Endothelial cell of umbilical vein (primary cell): Measurements from ENCODE around the gene SLC50A1. TPM values are rescaled to one million over a fixed set of nuclear protein-coding genes. Genes with fewer than 3 reads are reported as not detected.

ENCODE experiments used
- BruUV-seq: library from RNA; stranded (reverse); fragments of 400-500 nt; replicated peaks from 2 replicates; lab custom pipeline; 2021; lab: Mats Ljungman, UMichigan
- CTCF ChIA-PET: fragments of 300-600, 350-600 bp; sonication (Branson Sonifier 250); formaldehyde crosslinking; loops from one replicate; lab custom pipeline; 2021; ENCODE audit warnings: antibody characterized with exemption, inconsistent platforms; lab: Charles Lee
- POLR2A ChIA-PET: fragments of 300-600, 350-600 bp; sonication (Branson Sonifier 250); formaldehyde crosslinking; loops from one replicate; lab custom pipeline; 2021; ENCODE audit warnings: antibody characterized with exemption, inconsistent platforms; lab: Charles Lee
- DNase-seq: peaks from one replicate; pipeline ENCODE4 v3.0.0-alpha.2; 2011; ENCODE audit warnings: low read depth, low spot score
- FAIRE-seq: peaks from 2 replicates; lab custom pipeline; 2011; peaks lifted over from hg19 to GRCh38; lab: Jason Lieb, UNC
- H2AFZ ChIP-seq: 2 replicates; pipeline ENCODE4 v1.6.0; 2012; ENCODE audit warnings: low read depth, low read length, control low read depth, inconsistent platforms
- H3K27ac ChIP-seq: 2 replicates; pipeline ENCODE4 v1.5.1; 2011; ENCODE audit warnings: low read depth, mild to moderate bottlenecking, control low read depth, low read length, moderate library complexity; ENCODE audit not compliant: insufficient read depth
- H3K27me3 ChIP-seq, 2 experiments: 2 replicates each; pipeline versions ENCODE4 v1.6.0 to v1.6.1; 2011; ENCODE audit warnings: low read length in 2 of 2, mixed read lengths in 1 of 2; ENCODE audit not compliant: control insufficient read depth in 2 of 2, insufficient read depth in 2 of 2
- H3K36me3 ChIP-seq, 2 experiments: 2 replicates in 1 of 2; 3 replicates in 1 of 2; pipeline ENCODE4 v1.5.1; 2011; ENCODE audit warnings: low read length in 2 of 2, mild to moderate bottlenecking in 1 of 2, moderate library complexity in 1 of 2; ENCODE audit not compliant: control insufficient read depth in 2 of 2, insufficient read depth in 2 of 2; ENCODE audit errors: extremely low read depth in 1 of 2
- H3K4me1 ChIP-seq: 3 replicates; pipeline ENCODE4 v1.5.1; 2011; ENCODE audit warnings: mild to moderate bottlenecking, low read length; ENCODE audit not compliant: control insufficient read depth, insufficient read depth; ENCODE audit errors: extremely low read depth
- H3K4me2 ChIP-seq: 2 replicates; pipeline ENCODE4 v1.6.1; 2011; ENCODE audit warnings: low read length, control low read depth, mixed read lengths; ENCODE audit not compliant: insufficient read depth
- H3K4me3 ChIP-seq, 3 experiments: fragments of 200-600 bp in 1 of 3; sonication (generic), shearing (Covaris generic) in 1 of 3; replicated peaks in 1 of 3; 2 replicates each; pipeline ENCODE4 v1.5.1; 2011 to 2016; ENCODE audit warnings: control low read depth in 3 of 3, low read length in 3 of 3, mild to moderate bottlenecking in 2 of 3, inconsistent platforms in 1 of 3, low read depth in 1 of 3, moderate library complexity in 1 of 3; ENCODE audit not compliant: insufficient read depth in 1 of 3
- H3K79me2 ChIP-seq: 2 replicates; pipeline ENCODE4 v1.6.0; 2012; ENCODE audit warnings: low read length, inconsistent platforms; ENCODE audit not compliant: control insufficient read depth, insufficient read depth
- H3K9ac ChIP-seq: replicated peaks from 2 replicates; pipeline ENCODE3; 2011; ENCODE audit warnings: low read length, control low read depth; ENCODE audit not compliant: insufficient read depth; ENCODE audit errors: extremely low read depth
- H3K9me1 ChIP-seq: replicated peaks from 3 replicates; pipeline ENCODE4 v1.6.0; 2011; ENCODE audit warnings: mild to moderate bottlenecking, low read length; ENCODE audit not compliant: control insufficient read depth, insufficient read depth; ENCODE audit errors: extremely low read depth
- H3K9me3 ChIP-seq: replicated peaks from 2 replicates; pipeline ENCODE4 v1.5.1; 2012; ENCODE audit warnings: low read length, inconsistent platforms; ENCODE audit not compliant: control insufficient read depth, insufficient read depth
- H4K20me1 ChIP-seq: replicated peaks from 2 replicates; pipeline ENCODE3; 2011; ENCODE audit warnings: mild to moderate bottlenecking, low read length; ENCODE audit not compliant: control insufficient read depth, insufficient read depth; ENCODE audit errors: extremely low read depth
- EZH2 ChIP-seq: IDR thresholded peaks from 2 replicates; pipeline ENCODE4 v1.6.1; 2012; ENCODE audit warnings: borderline replicate concordance, low read depth, mild to moderate bottlenecking, moderate library complexity, low read length, inconsistent platforms; ENCODE audit not compliant: severe bottlenecking
- FOS ChIP-seq: IDR thresholded peaks from 2 replicates; pipeline ENCODE4 v1.6.1; 2011; ENCODE audit warnings: mild to moderate bottlenecking, low read length, moderate library complexity, borderline replicate concordance; ENCODE audit not compliant: insufficient read depth
- GATA2 ChIP-seq: IDR thresholded peaks from 2 replicates; pipeline ENCODE4 v1.7.0; 2011; ENCODE audit warnings: low read depth, mild to moderate bottlenecking, moderate library complexity, mixed read lengths, low read length; ENCODE audit not compliant: insufficient read length, insufficient read depth
- JUN ChIP-seq: IDR thresholded peaks from 2 replicates; pipeline ENCODE4 v1.6.1; 2011; ENCODE audit warnings: borderline replicate concordance, low read depth; ENCODE audit not compliant: insufficient read length, insufficient read depth
- MYC ChIP-seq: IDR thresholded peaks from one replicate; pipeline ENCODE4 v1.6.1; 2011; ENCODE audit warnings: mild to moderate bottlenecking, low read depth, low read length
- POLR2A ChIP-seq: IDR thresholded peaks from 2 replicates; pipeline ENCODE4 v1.6.1; 2012; ENCODE audit warnings: low read depth, mild to moderate bottlenecking, control low read depth, low read length
- POLR2AphosphoS5 ChIP-seq: IDR thresholded peaks from 2 replicates; pipeline ENCODE4 v1.6.1; 2012; ENCODE audit warnings: low read depth, mild to moderate bottlenecking, control low read depth, low read length, moderate library complexity; ENCODE audit not compliant: insufficient read depth
- dilution Hi-C: fragments of 300-500 bp; cut with MboI; formaldehyde crosslinking; loops from one replicate; pipeline ENCODE4 v1.15.0; 2019; ENCODE audit warnings: low sequenced_read_pairs; ENCODE audit not compliant: extremely low pct_ligation_motif_present
- intact Hi-C: fragments of 100-400 bp; cut with micrococcal nuclease; formaldehyde crosslinking; loops from one replicate; pipeline ENCODE4 v1.10.0; 2022
- polyA plus RNA-seq, 4 experiments: library from polyadenylated mRNA; depleted of rRNA in 3 of 4; stranded (reverse) in 3 of 4; unstranded in 1 of 4; fragments of >200 nt; gene quantifications; 2 replicates each; pipeline versions ENCODE4 v1.2.1 to v1.2.3, GENCODE V29; 2011 to 2012; ENCODE audit warnings: missing spikeins in 1 of 4
- total RNA-seq: library from RNA; stranded (reverse); gene quantifications from 2 replicates; pipeline ENCODE4 v1.2.3, GENCODE V29; 2021
- TF ChIP-seq, protein P1 (sequence below): IDR thresholded peaks from 2 replicates; pipeline ENCODE4 v1.6.1; 2011; ENCODE audit not compliant: insufficient read depth, insufficient read length
- TF ChIP-seq, protein P2 (sequence below), 2 donors: IDR thresholded peaks; 1 replicate in 1 of 2; 2 replicates in 1 of 2; pipeline ENCODE4 v1.5.1; 2011; ENCODE audit warnings: low read length in 2 of 2, mild to moderate bottlenecking in 2 of 2, moderate library complexity in 2 of 2, control low read depth in 1 of 2, inconsistent platforms in 1 of 2, low read depth in 1 of 2; ENCODE audit not compliant: insufficient read depth in 1 of 2; ENCODE audit errors: extremely low read depth in 1 of 2

The SLC50A1 gene
- total and polyA plus RNA-seq, 2 donors (not counting 3 experiments of a cell fraction or from before 2014, with no cell fraction given): 29.5 to 66.1 TPM

DNA sequence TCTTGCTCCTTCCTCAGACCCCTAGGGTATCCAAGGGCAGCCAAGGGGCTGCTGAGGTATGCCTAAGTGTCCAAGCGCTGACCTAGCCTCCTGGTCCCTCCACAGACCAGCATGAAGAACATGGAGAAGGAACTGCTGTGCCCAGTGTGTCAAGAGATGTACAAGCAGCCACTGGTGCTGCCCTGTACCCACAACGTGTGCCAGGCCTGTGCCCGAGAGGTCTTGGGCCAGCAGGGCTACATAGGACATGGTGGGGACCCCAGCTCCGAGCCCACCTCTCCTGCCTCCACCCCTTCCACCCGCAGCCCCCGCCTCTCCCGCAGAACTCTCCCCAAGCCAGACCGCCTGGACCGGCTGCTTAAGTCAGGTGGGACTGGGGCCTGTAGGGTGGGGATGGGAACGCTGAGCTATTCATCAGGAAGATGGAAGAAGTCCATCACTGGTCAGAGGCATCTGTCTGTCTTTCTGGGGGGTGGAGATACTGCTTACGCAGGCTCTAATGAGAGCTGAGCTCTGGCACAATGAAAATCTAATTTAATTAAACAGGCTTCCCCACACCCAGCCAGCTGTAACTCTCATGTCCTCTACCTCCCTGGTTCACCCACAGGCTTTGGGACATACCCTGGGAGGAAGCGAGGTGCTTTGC is 39.8 kb downstream of the SLC50A1 start:
- Histone ChIP-seq H3K9ac (no peak overlapping the region), H3K9me1 (no peaks in the 10 kb centered on the region), H2AFZ (no peak overlapping the region), H3K27me3 (no peaks in the 10 kb centered on the region), H3K4me1 (peaks cover 11% of the 10 kb centered on the region), H3K4me2 (no peak overlapping the region), H3K79me2 (peaks cover 16% of the 10 kb centered on the region), H3K36me3 (peaks cover 4 to 25% of the 10 kb centered on the region in 2 experiments), H3K9me3 (no peaks in the 10 kb centered on the region), H3K27ac (no peak overlapping the region), H3K4me3 (no peak overlapping the region), H4K20me1 (no peaks in the 10 kb centered on the region)
- BruUV-seq: no TSS peak
- POLR2A ChIA-PET: no interaction called here
- FAIRE-seq (no peak), DNase-seq (no peak)
- intact Hi-C loops: no loop called here
- CTCF ChIA-PET: interaction anchor here (0.6 to 3.9 kb wide), 9 partner anchors 9 to 473 kb away, joined by 3 to 88 read pairs (median 9); partner anchors contain the start of gene THBS3
- dilution Hi-C loops: no loop called here
- TF ChIP-seq EZH2 (no peak), POLR2AphosphoS5 (no peak), POLR2A (no peak), FOS (no peak), GATA2 (no peak), JUN (no peak), MYC (no peak)
- TF ChIP-seq, protein P1, sequence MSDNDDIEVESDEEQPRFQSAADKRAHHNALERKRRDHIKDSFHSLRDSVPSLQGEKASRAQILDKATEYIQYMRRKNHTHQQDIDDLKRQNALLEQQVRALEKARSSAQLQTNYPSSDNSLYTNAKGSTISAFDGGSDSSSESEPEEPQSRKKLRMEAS: no peak
- TF ChIP-seq, protein P2, sequence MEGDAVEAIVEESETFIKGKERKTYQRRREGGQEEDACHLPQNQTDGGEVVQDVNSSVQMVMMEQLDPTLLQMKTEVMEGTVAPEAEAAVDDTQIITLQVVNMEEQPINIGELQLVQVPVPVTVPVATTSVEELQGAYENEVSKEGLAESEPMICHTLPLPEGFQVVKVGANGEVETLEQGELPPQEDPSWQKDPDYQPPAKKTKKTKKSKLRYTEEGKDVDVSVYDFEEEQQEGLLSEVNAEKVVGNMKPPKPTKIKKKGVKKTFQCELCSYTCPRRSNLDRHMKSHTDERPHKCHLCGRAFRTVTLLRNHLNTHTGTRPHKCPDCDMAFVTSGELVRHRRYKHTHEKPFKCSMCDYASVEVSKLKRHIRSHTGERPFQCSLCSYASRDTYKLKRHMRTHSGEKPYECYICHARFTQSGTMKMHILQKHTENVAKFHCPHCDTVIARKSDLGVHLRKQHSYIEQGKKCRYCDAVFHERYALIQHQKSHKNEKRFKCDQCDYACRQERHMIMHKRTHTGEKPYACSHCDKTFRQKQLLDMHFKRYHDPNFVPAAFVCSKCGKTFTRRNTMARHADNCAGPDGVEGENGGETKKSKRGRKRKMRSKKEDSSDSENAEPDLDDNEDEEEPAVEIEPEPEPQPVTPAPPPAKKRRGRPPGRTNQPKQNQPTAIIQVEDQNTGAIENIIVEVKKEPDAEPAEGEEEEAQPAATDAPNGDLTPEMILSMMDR (IDR thresholded peaks at IDR 0.05; ENCODE audit: extremely low read depth in 1 of 2, insufficient read depth in 1 of 2, low read depth in 1 of 2, low read length in 2 of 2): no peak
